Epithelial cell of proximal tubule (primary cell): ENCODE measurements around the gene MGARP. TPM values are rescaled to one million over a fixed set of nuclear protein-coding genes. Genes with fewer than 3 reads are reported as not detected.
A peak's percentile ranks its signal among the peaks of the same experiment; 100 is the strongest.

Source experiments
- DNase-seq: peaks from one replicate; pipeline ENCODE4 v3.0.0-alpha.2; 2011; ENCODE audit warnings: low read depth
- H3K4me3 ChIP-seq: 2 replicates; pipeline ENCODE4 v1.5.1; 2011; ENCODE audit warnings: low read depth, mild to moderate bottlenecking, low read length
- total RNA-seq: library from RNA; depleted of rRNA; stranded (reverse); fragments of >200 nt; gene quantifications from 2 replicates; pipeline ENCODE4 v1.2.3, GENCODE V29; 2015
- TF ChIP-seq, protein P1 (sequence below): conservative IDR thresholded peaks from 2 replicates; pipeline ENCODE4 v1.5.1; 2012; ENCODE audit warnings: low read depth, mild to moderate bottlenecking, low read length

The MGARP gene
- total RNA-seq, 1 donor from 2014 or later: 1.5 TPM

DNA sequence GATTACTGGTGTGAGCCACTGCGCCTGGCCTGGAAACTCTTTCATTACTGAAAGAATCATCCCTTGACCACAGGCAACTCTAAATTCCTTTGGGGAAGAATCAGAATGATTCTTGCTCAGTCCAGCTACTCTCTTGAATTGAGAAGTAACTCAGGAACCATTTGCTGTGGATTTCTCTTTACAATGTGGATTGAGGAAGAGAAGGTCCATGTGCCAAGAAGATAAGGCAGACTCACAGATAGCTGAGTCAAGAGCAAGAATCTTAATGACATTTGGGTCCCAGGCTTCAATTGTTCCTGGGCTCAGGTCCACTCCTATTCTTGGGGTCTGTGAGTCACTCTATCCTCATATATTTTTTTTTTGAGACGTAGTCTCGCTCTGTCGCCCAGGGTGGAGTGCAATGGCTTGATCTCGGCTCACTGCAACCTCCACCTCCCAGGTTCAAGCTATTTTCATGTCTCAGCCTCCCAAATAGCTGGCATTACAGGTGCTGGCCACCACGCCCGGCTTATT lies 6.2 kb upstream of the MGARP start:
- DNase-seq: no peak
- TF ChIP-seq, protein P1, sequence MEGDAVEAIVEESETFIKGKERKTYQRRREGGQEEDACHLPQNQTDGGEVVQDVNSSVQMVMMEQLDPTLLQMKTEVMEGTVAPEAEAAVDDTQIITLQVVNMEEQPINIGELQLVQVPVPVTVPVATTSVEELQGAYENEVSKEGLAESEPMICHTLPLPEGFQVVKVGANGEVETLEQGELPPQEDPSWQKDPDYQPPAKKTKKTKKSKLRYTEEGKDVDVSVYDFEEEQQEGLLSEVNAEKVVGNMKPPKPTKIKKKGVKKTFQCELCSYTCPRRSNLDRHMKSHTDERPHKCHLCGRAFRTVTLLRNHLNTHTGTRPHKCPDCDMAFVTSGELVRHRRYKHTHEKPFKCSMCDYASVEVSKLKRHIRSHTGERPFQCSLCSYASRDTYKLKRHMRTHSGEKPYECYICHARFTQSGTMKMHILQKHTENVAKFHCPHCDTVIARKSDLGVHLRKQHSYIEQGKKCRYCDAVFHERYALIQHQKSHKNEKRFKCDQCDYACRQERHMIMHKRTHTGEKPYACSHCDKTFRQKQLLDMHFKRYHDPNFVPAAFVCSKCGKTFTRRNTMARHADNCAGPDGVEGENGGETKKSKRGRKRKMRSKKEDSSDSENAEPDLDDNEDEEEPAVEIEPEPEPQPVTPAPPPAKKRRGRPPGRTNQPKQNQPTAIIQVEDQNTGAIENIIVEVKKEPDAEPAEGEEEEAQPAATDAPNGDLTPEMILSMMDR: no peak
- H3K4me3 ChIP-seq: no peak overlapping the region

DNA sequence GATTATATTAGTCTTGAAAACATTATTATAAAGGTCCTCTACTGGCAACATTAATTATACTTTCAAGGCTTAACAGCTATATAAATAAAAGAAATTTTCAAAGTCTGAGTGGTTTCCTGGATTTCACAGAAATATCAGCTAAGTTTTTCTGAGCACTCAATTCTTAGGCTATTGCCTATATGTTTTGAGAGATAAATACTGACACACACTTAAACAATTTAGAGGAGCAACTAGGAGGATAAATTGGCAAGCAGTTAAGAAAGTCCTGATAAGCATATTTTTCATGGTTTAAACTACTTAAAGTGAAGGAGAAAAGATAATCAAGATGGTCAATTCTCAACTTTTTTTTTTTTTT lies 2.7 kb upstream of the MGARP start:
- TF ChIP-seq, protein P1: no peak
- no peak for DNase-seq

DNA sequence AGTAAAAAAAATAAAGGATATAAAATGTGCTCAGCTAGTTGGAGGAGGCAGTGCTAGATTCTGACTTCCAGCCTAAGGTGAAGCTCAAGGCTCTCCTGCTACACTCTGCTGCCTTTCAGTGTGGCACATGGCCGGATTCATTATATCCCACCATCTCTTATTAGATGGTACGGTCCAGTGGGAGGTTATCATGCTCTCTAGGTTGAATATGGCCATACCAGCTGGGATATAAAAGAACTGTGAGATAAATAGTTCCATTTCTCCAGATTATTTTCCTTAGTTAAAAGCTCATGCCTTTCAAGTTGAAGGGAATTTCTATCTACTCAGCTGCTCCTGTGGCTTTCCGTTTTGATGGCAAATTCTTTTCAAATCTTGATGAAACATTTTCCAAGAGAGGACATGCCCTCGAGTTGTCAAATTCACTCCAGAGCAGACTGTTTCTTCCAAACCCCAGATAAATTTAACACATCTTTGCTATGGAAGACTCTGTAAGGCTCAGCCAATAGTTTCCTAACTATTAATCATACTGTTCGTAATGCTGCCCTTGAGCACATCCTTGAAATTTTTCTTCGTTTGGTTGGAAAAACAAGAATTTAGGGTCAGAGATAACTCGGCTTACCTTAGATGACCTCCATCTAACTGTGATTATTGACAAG lies 2.2 kb upstream of the MGARP start:
- TF ChIP-seq, protein P1: no peak
- no peak for DNase-seq
- no peak overlapping the region for H3K4me3 ChIP-seq

More for the DNA sequence above, 2.7 kb upstream of the MGARP start:
- H3K4me3 ChIP-seq: no peak overlapping the region

DNA sequence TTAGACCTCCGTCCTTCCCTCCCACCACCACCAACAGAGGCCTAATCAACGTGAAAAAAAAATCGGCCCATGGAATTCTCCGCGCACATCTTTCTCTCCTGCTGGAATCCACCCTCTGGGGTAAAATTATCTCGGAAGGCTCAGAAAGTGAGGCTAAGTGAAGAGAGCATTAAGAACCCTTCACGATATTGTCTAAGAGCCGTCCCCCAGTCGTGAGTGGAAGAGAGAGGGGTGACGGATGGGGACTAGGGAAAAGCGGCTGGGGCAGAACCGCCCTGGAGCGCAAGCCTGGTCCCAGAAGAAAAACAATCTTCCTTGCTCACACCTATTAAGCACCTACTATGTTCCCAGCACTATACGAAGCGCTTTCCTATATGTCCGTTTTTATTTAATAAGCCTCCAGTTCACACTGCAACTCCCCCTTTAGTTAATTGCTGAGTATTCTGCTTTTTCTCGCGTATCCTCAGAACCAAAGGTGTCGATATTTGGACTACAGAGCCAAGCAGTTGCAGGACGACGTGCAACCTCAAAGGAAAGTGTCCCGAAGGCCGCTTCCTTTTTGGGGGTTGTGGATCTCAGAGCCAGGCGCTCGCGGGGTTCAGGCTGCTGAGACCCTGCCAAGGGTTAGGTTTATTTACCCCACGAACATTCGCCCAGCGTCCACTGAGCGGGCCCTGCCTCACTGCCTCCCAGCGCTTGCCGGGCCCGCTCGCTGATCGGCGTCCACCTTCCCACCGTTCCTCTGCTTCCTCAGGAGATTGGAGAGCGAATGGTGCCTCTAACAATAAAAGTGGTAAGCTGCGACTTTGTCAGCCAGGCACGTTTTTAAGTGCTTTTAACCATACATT lies 889 bp downstream of the MGARP start:
- TF ChIP-seq, protein P1: no peak
- peak overlapping the region; percentile 56 for H3K4me3 ChIP-seq
- DNase-seq: no peak

DNA sequence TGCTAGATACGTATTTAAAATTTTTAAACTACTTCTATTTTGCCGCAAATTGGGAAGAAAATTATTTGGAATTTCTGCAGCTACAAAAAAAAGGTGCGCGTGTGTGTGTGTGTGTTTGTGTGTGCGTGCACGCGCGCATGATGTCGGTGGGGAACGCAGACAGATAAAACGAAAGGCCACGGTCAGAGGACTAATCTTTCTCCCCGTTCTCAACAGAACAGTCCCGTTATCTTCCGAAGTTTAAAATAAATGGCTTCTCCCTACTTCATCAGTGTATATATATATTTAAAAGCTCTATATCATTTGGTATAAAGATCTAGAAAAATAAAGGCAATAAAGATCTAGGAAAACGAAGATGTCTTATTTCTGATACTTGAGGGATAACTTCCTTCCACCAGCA lies 1.5 kb downstream of the MGARP start:
- no peak overlapping the region for H3K4me3 ChIP-seq
- TF ChIP-seq, protein P1: no peak
- no peak for DNase-seq

DNA sequence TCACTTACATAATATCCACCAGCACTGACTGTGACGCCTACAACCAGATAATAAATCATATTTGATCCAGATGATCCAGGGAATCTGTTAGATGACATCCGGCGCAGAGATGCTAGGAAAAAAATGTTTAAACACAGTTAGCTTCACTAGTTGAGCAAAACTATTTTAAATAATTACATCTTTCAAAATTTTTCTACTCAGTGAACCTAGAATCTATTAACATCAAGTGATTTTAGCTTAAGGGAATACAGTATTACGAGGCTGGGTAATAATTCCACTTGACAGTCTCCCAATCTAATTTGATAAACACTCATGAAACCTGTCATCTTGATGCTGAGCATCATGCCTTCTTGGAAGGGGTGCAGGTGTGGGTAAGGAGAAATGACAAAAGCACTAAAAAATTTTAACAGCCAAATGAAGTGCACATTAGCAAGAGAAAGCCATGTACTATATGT lies 4.7 kb downstream of the MGARP start:
- no peak overlapping the region for H3K4me3 ChIP-seq
- no peak for DNase-seq
- TF ChIP-seq, protein P1: no peak
